ENCODE data around the gene ATP5MC3.

ATP5MC3 gene

GRCh38 chr2:175220075-175220474 lies 38.6 kb upstream of the ATP5MC3 start:
- DNase-seq (ENCODE audit: low spot score), result no peak
- Histone ChIP-seq H3K27ac (replicated peaks; ENCODE audit: low read length) (no peak overlapping the region), H3K27me3 (ENCODE audit: control insufficient read depth in 3 of 3, insufficient read depth in 3 of 3, low read depth in 1 of 3, low read length in 3 of 3) (no peaks in the 10 kb centered on the region), H3K9me3 (replicated peaks in 1 of 2; ENCODE audit: control insufficient read depth in 2 of 2, insufficient read depth in 1 of 2, low read depth in 1 of 2, low read length in 2 of 2) (no peaks in the 10 kb centered on the region), H3K23ac (ENCODE audit: low read depth, low read length, poor library complexity) (no peak overlapping the region), H3K14ac (ENCODE audit: low read length) (no peak overlapping the region), H2BK12ac (ENCODE audit: low read length) (no peak overlapping the region), H3K4me1 (ENCODE audit: control insufficient read depth in 2 of 2, insufficient read depth in 1 of 2, low read depth in 1 of 2, low read length in 2 of 2) (no peaks in the 10 kb centered on the region), H3K79me1 (ENCODE audit: low read depth, low read length) (no peaks in the 10 kb centered on the region), H2BK15ac (ENCODE audit: low read length) (no peak overlapping the region), H2BK5ac (ENCODE audit: low read length) (no peak overlapping the region), H3K4me3 (ENCODE audit: low read length in 2 of 2) (no peak overlapping the region), H3K18ac (ENCODE audit: low read length) (no peak overlapping the region), H4K8ac (ENCODE audit: low read depth, low read length) (no peak overlapping the region), H2BK120ac (ENCODE audit: low read depth, low read length) (no peak overlapping the region), H3K36me3 (replicated peaks in 1 of 2; ENCODE audit: control insufficient read depth in 2 of 2, insufficient read depth in 2 of 2, low read length in 2 of 2) (peaks cover 0 to 2% of the 10 kb centered on the region in 2 donors), H2AFZ (ENCODE audit: low read length) (no peak overlapping the region), H3K9ac (ENCODE audit: low read depth, low read length, poor library complexity) (no peak overlapping the region), H2AK5ac (ENCODE audit: low read depth, low read length) (no peak overlapping the region), H3K4me2 (ENCODE audit: insufficient read depth, low read length, poor library complexity, severe bottlenecking) (no peak overlapping the region), H4K91ac (ENCODE audit: low read depth, low read length, poor library complexity) (no peak overlapping the region), H3K4ac (ENCODE audit: low read length) (no peak overlapping the region)
- WGBS, 2 donors (ENCODE audit: extremely low coverage in 2 of 2, insufficient read length in 2 of 2, insufficient replicate concordance in 1 of 2), result no CpG with 5 or more reads among the region's 4 CpGs

GRCh38 chr2:175218551-175218950 lies 37.0 kb upstream of the ATP5MC3 start:
- Histone ChIP-seq H3K23ac (ENCODE audit: low read depth, low read length, poor library complexity) (no peak overlapping the region), H3K4ac (ENCODE audit: low read length) (no peak overlapping the region), H3K9me3 (replicated peaks in 1 of 2; ENCODE audit: control insufficient read depth in 2 of 2, insufficient read depth in 1 of 2, low read depth in 1 of 2, low read length in 2 of 2) (no peaks in the 10 kb centered on the region), H3K79me1 (ENCODE audit: low read depth, low read length) (no peaks in the 10 kb centered on the region), H3K4me2 (ENCODE audit: insufficient read depth, low read length, poor library complexity, severe bottlenecking) (no peak overlapping the region), H2BK120ac (ENCODE audit: low read depth, low read length) (no peak overlapping the region), H3K14ac (ENCODE audit: low read length) (no peak overlapping the region), H3K4me3 (ENCODE audit: low read length in 2 of 2) (no peak overlapping the region), H2AK5ac (ENCODE audit: low read depth, low read length) (no peak overlapping the region), H3K9ac (ENCODE audit: low read depth, low read length, poor library complexity) (no peak overlapping the region), H4K8ac (ENCODE audit: low read depth, low read length) (no peak overlapping the region), H3K36me3 (replicated peaks in 1 of 2; ENCODE audit: control insufficient read depth in 2 of 2, insufficient read depth in 2 of 2, low read length in 2 of 2) (peaks cover 0 to 2% of the 10 kb centered on the region in 2 donors), H4K91ac (ENCODE audit: low read depth, low read length, poor library complexity) (no peak overlapping the region), H2BK5ac (ENCODE audit: low read length) (no peak overlapping the region), H3K4me1 (ENCODE audit: control insufficient read depth in 2 of 2, insufficient read depth in 1 of 2, low read depth in 1 of 2, low read length in 2 of 2) (no peaks in the 10 kb centered on the region), H2BK15ac (ENCODE audit: low read length) (no peak overlapping the region), H2AFZ (ENCODE audit: low read length) (no peak overlapping the region), H2BK12ac (ENCODE audit: low read length) (no peak overlapping the region), H3K18ac (ENCODE audit: low read length) (no peak overlapping the region), H3K27me3 (ENCODE audit: control insufficient read depth in 3 of 3, insufficient read depth in 3 of 3, low read depth in 1 of 3, low read length in 3 of 3) (no peaks in the 10 kb centered on the region), H3K27ac (replicated peaks; ENCODE audit: low read length) (no peak overlapping the region)
- no peak for DNase-seq (ENCODE audit: low spot score)

- H3K23ac ChIP-seq (ENCODE audit: low read depth, low read length, poor library complexity), result no peak overlapping the region
- no peak overlapping the region for H4K8ac ChIP-seq (ENCODE audit: low read depth, low read length)
- H3K4me1 ChIP-seq (ENCODE audit: control insufficient read depth in 2 of 2, insufficient read depth in 1 of 2, low read depth in 1 of 2, low read length in 2 of 2), result no peaks in the 10 kb centered on the region
- no peak overlapping the region for H3K4ac ChIP-seq (ENCODE audit: low read length)
- no peaks in the 10 kb centered on the region for H3K79me1 ChIP-seq (ENCODE audit: low read depth, low read length)
- no peak overlapping the region for H2AFZ ChIP-seq (ENCODE audit: low read length)
- no peaks in the 10 kb centered on the region for H3K36me3 ChIP-seq (replicated peaks in 1 of 2; ENCODE audit: control insufficient read depth in 2 of 2, insufficient read depth in 2 of 2, low read length in 2 of 2)
- H2AK5ac ChIP-seq (ENCODE audit: low read depth, low read length), result no peak overlapping the region
- no peak overlapping the region for H2BK15ac ChIP-seq (ENCODE audit: low read length)
- no peak overlapping the region for H3K9ac ChIP-seq (ENCODE audit: low read depth, low read length, poor library complexity)
- H3K14ac ChIP-seq (ENCODE audit: low read length), result no peak overlapping the region
- H3K9me3 ChIP-seq (replicated peaks in 1 of 2; ENCODE audit: control insufficient read depth in 2 of 2, insufficient read depth in 1 of 2, low read depth in 1 of 2, low read length in 2 of 2), result no peaks in the 10 kb centered on the region
- no peak overlapping the region for H4K91ac ChIP-seq (ENCODE audit: low read depth, low read length, poor library complexity)
- H3K4me2 ChIP-seq (ENCODE audit: insufficient read depth, low read length, poor library complexity, severe bottlenecking), result no peak overlapping the region
- no peak overlapping the region for H3K18ac ChIP-seq (ENCODE audit: low read length)
- H3K27me3 ChIP-seq (ENCODE audit: control insufficient read depth in 3 of 3, insufficient read depth in 3 of 3, low read depth in 1 of 3, low read length in 3 of 3), result peaks cover 0 to 26% (median 0%) of the 10 kb centered on the region in 3 experiments
- no CpG with 5 or more reads among the region's 6 CpGs for WGBS, 2 donors (ENCODE audit: extremely low coverage in 2 of 2, insufficient read length in 2 of 2, insufficient replicate concordance in 1 of 2)
- H2BK12ac ChIP-seq (ENCODE audit: low read length), result no peak overlapping the region
- H2BK5ac ChIP-seq (ENCODE audit: low read length), result no peak overlapping the region
- H3K4me3 ChIP-seq (ENCODE audit: low read length in 2 of 2), result no peak overlapping the region
- no peak overlapping the region for H3K27ac ChIP-seq (replicated peaks; ENCODE audit: low read length)
- DNase-seq (ENCODE audit: low spot score), result no peak
- H2BK120ac ChIP-seq (ENCODE audit: low read depth, low read length), result no peak overlapping the region
Observed at GRCh38 chr2:175207741-175208438, 26.4 kb upstream of the ATP5MC3 start.

- Histone ChIP-seq H2BK15ac (ENCODE audit: low read length) (no peak overlapping the region), H3K23ac (ENCODE audit: low read depth, low read length, poor library complexity) (no peak overlapping the region), H2BK5ac (ENCODE audit: low read length) (no peak overlapping the region), H2BK120ac (ENCODE audit: low read depth, low read length) (no peak overlapping the region), H2AK5ac (ENCODE audit: low read depth, low read length) (no peak overlapping the region), H3K4me3 (ENCODE audit: low read length in 2 of 2) (no peak overlapping the region), H3K4me1 (ENCODE audit: control insufficient read depth in 2 of 2, insufficient read depth in 1 of 2, low read depth in 1 of 2, low read length in 2 of 2) (no peaks in the 10 kb centered on the region), H3K27me3 (ENCODE audit: control insufficient read depth in 3 of 3, insufficient read depth in 3 of 3, low read depth in 1 of 3, low read length in 3 of 3) (peaks cover 0 to 23% (median 0%) of the 10 kb centered on the region in 3 experiments), H3K79me1 (ENCODE audit: low read depth, low read length) (no peaks in the 10 kb centered on the region), H2BK12ac (ENCODE audit: low read length) (no peak overlapping the region), H4K8ac (ENCODE audit: low read depth, low read length) (no peak overlapping the region), H3K18ac (ENCODE audit: low read length) (no peak overlapping the region), H3K14ac (ENCODE audit: low read length) (no peak overlapping the region), H3K36me3 (replicated peaks in 1 of 2; ENCODE audit: control insufficient read depth in 2 of 2, insufficient read depth in 2 of 2, low read length in 2 of 2) (no peaks in the 10 kb centered on the region), H3K27ac (replicated peaks; ENCODE audit: low read length) (no peak overlapping the region), H3K9me3 (replicated peaks in 1 of 2; ENCODE audit: control insufficient read depth in 2 of 2, insufficient read depth in 1 of 2, low read depth in 1 of 2, low read length in 2 of 2) (no peaks in the 10 kb centered on the region), H3K4ac (ENCODE audit: low read length) (no peak overlapping the region), H4K91ac (ENCODE audit: low read depth, low read length, poor library complexity) (no peak overlapping the region), H2AFZ (ENCODE audit: low read length) (no peak overlapping the region), H3K9ac (ENCODE audit: low read depth, low read length, poor library complexity) (no peak overlapping the region), H3K4me2 (ENCODE audit: insufficient read depth, low read length, poor library complexity, severe bottlenecking) (no peak overlapping the region)
- DNase-seq (ENCODE audit: low spot score), result no peak
- WGBS, 2 donors (ENCODE audit: extremely low coverage in 2 of 2, insufficient read length in 2 of 2, insufficient replicate concordance in 1 of 2), result no CpG with 5 or more reads among the region's 3 CpGs
Observed at GRCh38 chr2:175206866-175207265, 25.4 kb upstream of the ATP5MC3 start.
